K562 (cell line): Measurements from ENCODE around the gene CERCAM. TPM values are rescaled to one million over a fixed set of nuclear protein-coding genes. Genes with fewer than 3 reads are reported as not detected.

Experiments
- ADNP ChIP-seq: fragments of 200-800 bp; sonication (Bioruptor generic); IDR thresholded peaks from 2 replicates; pipeline ENCODE4 v1.6.1; 2016; ENCODE audit warnings: missing genetic modification characterization, missing compliant biosample characterization
- ATF4 ChIP-seq: fragments of 450-650 bp; formaldehyde crosslinking; IDR thresholded peaks from 2 replicates; pipeline ENCODE4 v1.4.0; 2022; ENCODE audit warnings: mild to moderate bottlenecking, moderate library complexity
- CEBPG ChIP-seq, 3 experiments: fragments of 200-800 bp in 1 of 3; sonication (Bioruptor generic) in 1 of 3; sonication (generic) in 1 of 3; formaldehyde crosslinking in 1 of 3; IDR thresholded peaks in 2 of 3; conservative IDR thresholded peaks in 1 of 3; 2 replicates each; pipeline versions ENCODE4 v1.6.1 to v1.8.0; 2016 to 2022; ENCODE audit warnings: missing compliant biosample characterization in 2 of 3, missing genetic modification characterization in 2 of 3, mild to moderate bottlenecking in 1 of 3, missing genetic modification reagents in 1 of 3
- CHCHD3 ChIP-seq: fragments of 250-450 bp; sonication (Bioruptor Pico); IDR thresholded peaks from 2 replicates; pipeline ENCODE4 v2.1.2; 2022; ENCODE audit warnings: mild to moderate bottlenecking
- E2F6 ChIP-seq, 2 experiments: IDR thresholded peaks; 2 replicates each; pipeline ENCODE4 v1.6.1; 2011; ENCODE audit warnings: borderline replicate concordance in 1 of 2, control low read depth in 1 of 2, low read depth in 1 of 2, low read length in 1 of 2, mild to moderate bottlenecking in 1 of 2, mixed read lengths in 1 of 2, moderate library complexity in 1 of 2; ENCODE audit not compliant: insufficient read depth in 1 of 2, insufficient read length in 1 of 2, poor library complexity in 1 of 2, severe bottlenecking in 1 of 2; ENCODE audit errors: extremely low read depth in 1 of 2
- GTF2F1 ChIP-seq: IDR thresholded peaks from 2 replicates; pipeline ENCODE4 v1.6.1; 2011; ENCODE audit warnings: low read depth, low read length, improper control_type of control experiment
- HSF4 ChIP-seq: fragments of 250-450 bp; sonication (Bioruptor Pico); IDR thresholded peaks from 2 replicates; pipeline ENCODE4 v2.1.2; 2022; ENCODE audit warnings: mild to moderate bottlenecking, moderate library complexity, borderline replicate concordance
- ILK ChIP-seq: fragments of 450-650 bp; IDR thresholded peaks from 2 replicates; pipeline ENCODE4 v1.6.1; 2016; ENCODE audit warnings: missing genetic modification characterization, low read depth, mild to moderate bottlenecking, missing compliant biosample characterization, moderate library complexity, borderline replicate concordance
- MAZ ChIP-seq, 2 experiments: fragments of 450-650 bp in 1 of 2; sonication (generic) in 1 of 2; formaldehyde crosslinking; IDR thresholded peaks in 1 of 2; conservative IDR thresholded peaks in 1 of 2; 2 replicates each; pipeline versions ENCODE4 v1.4.0 to v1.5.0; 2020; ENCODE audit warnings: mild to moderate bottlenecking in 1 of 2, missing genetic modification reagents in 1 of 2
- MCM3 ChIP-seq: fragments of 450-650 bp; IDR thresholded peaks from 2 replicates; pipeline ENCODE4 v1.6.1; 2016
- PATZ1 ChIP-seq: fragments of 250-450 bp; sonication (Bioruptor Pico); IDR thresholded peaks from 2 replicates; pipeline ENCODE4 v1.5.0; 2020; ENCODE audit warnings: mild to moderate bottlenecking, borderline replicate concordance
- PRMT5 ChIP-seq: sonication (generic); formaldehyde crosslinking; IDR thresholded peaks from 2 replicates; pipeline ENCODE4 v1.5.0; 2020; ENCODE audit warnings: missing genetic modification reagents
- RNF2 ChIP-seq: sonication (generic); IDR thresholded peaks from 2 replicates; pipeline ENCODE4 v1.6.1; 2016
- SMAD1 ChIP-seq: fragments of 150-350 bp; IDR thresholded peaks from 2 replicates; pipeline ENCODE4 v1.6.1; 2014; ENCODE audit warnings: low read length, low read depth; ENCODE audit not compliant: partially characterized antibody
- TFAP4 ChIP-seq: sonication (generic); formaldehyde crosslinking; IDR thresholded peaks from 2 replicates; pipeline ENCODE4 v1.8.0; 2022; ENCODE audit warnings: missing genetic modification reagents, mild to moderate bottlenecking, moderate library complexity, borderline replicate concordance
- YY1 ChIP-seq, 3 experiments: IDR thresholded peaks; 2 replicates each; pipeline ENCODE4 v1.6.1; 2011; ENCODE audit warnings: low read length in 2 of 3, mild to moderate bottlenecking in 2 of 3, moderate library complexity in 2 of 3, borderline replicate concordance in 1 of 3, control low read depth in 1 of 3, low read depth in 1 of 3; ENCODE audit not compliant: insufficient read depth in 3 of 3, insufficient replicate concordance in 2 of 3, control insufficient read depth in 1 of 3, insufficient read length in 1 of 3; ENCODE audit errors: extremely low read depth in 1 of 3
- ZFP30 ChIP-seq: fragments of 250-450 bp; sonication (Bioruptor Pico); IDR thresholded peaks from 2 replicates; pipeline ENCODE4 v1.8.0; 2022; ENCODE audit warnings: moderate library complexity, mild to moderate bottlenecking, inconsistent platforms, borderline replicate concordance
- polyA plus RNA-seq, 8 experiments: library from polyadenylated mRNA; depleted of rRNA in 4 of 8; stranded (reverse) in 5 of 8; unstranded in 3 of 8; fragments of >200 nt; fragmentation: Nextera tagmentation in 2 of 8; fragmentation: Illumina TruSeq in 1 of 8; extraction: Ambion mirVana in 2 of 8; extraction: Trizol in 1 of 8; gene quantifications; 2 replicates each; pipeline versions ENCODE4 v1.2.1 to v1.2.3, GENCODE V29; 2011 to 2014; ENCODE audit warnings: inconsistent platforms in 1 of 8, missing spikeins in 1 of 8
- total RNA-seq, 7 experiments: library from RNA; depleted of rRNA in 6 of 7; stranded (reverse); fragments of >200 nt in 6 of 7; fragmentation: Illumina TruSeq in 2 of 7; extraction: Trizol in 2 of 7; gene quantifications; 2 replicates each; pipeline versions ENCODE4 v1.2.1 to v1.2.3, GENCODE V29; 2011 to 2021; ENCODE audit warnings: low replicate concordance in 1 of 7

Gene CERCAM
- total and polyA plus RNA-seq, 9 of the 15 experiments (the other 6 are each of a cell fraction or from before 2014, with no cell fraction given): 0.75 to 24.0 (median 18.0) TPM

GRCh38 chr9:128455849-128456612 lies 35.4 kb downstream of the CERCAM start, which contains the start of gene ODF2 (continued):
- peak; percentile 69; the same call in 1 of the 2 replicates for TF ChIP-seq TFAP4 (CRISPR knock-in tag)
- TF ChIP-seq CEBPG (CRISPR knock-in tag; IDR thresholded peaks at IDR 0.05): peak; percentile 80; the same call in 1 of the 2 replicates
- peak; percentile 71 to 78 for TF ChIP-seq CEBPG (tag; conservative IDR thresholded peaks at IDR 0.05 in 1 of 2, IDR thresholded peaks at IDR 0.05 in 1 of 2)
- TF ChIP-seq ADNP (tag): no peak
- TF ChIP-seq RNF2: no peak
- TF ChIP-seq GTF2F1: no peak
- no peak for TF ChIP-seq PATZ1 (CRISPR knock-in tag)
- no peak for TF ChIP-seq ATF4 (CRISPR knock-in tag)
- no peak for TF ChIP-seq MCM3
- TF ChIP-seq ZFP30 (CRISPR knock-in tag): no peak
- TF ChIP-seq HSF4: no peak
- no peak for TF ChIP-seq CHCHD3 (CRISPR knock-in tag)
- TF ChIP-seq YY1 (IDR thresholded peaks at IDR 0.05; ENCODE audit: borderline replicate concordance in 1 of 3, control insufficient read depth in 1 of 3, extremely low read depth in 1 of 3, insufficient read depth in 3 of 3, insufficient read length in 1 of 3, insufficient replicate concordance in 2 of 3, low read depth in 1 of 3, low read length in 2 of 3): peak in 1 of 3 experiments; percentile 56
- no peak for TF ChIP-seq SMAD1
- peak in 1 of 2 experiments; percentile 26 for TF ChIP-seq E2F6 (IDR thresholded peaks at IDR 0.05; ENCODE audit: borderline replicate concordance in 1 of 2, extremely low read depth in 1 of 2, insufficient read depth in 1 of 2, insufficient read length in 1 of 2, low read depth in 1 of 2, low read length in 1 of 2, poor library complexity in 1 of 2, severe bottlenecking in 1 of 2)
- 0 out of 2 replicates have a peak, but pooled peaks have one; percentile 25 for TF ChIP-seq PRMT5 (CRISPR knock-in tag)
- TF ChIP-seq MAZ (CRISPR knock-in tag; conservative IDR thresholded peaks at IDR 0.05 in 1 of 2, IDR thresholded peaks at IDR 0.05 in 1 of 2): peak; percentile 26 to 63; a peak in 3 of 4 replicates
- TF ChIP-seq ILK (tag): no peak
